ENCODE data around the gene COX10.

Gene COX10

GRCh38 chr17:14072881-14073280, 3.6 kb downstream of the COX10 start:
- DNase-seq: no peak

GRCh38 chr17:14078027-14078426, 8.7 kb downstream of the COX10 start:
- no peak for DNase-seq

GRCh38 chr17:14080847-14081251, 11.5 kb downstream of the COX10 start:
- DNase-seq: no peak

GRCh38 chr17:14082848-14083247, 13.5 kb downstream of the COX10 start:
- DNase-seq: no peak

GRCh38 chr17:14084955-14085354, 15.7 kb downstream of the COX10 start:
- no peak for DNase-seq

- no peak for DNase-seq
Measured at GRCh38 chr17:14086189-14086588, 16.9 kb downstream of the COX10 start.

- no peak for DNase-seq
Measured at GRCh38 chr17:14089179-14089578, 19.9 kb downstream of the COX10 start.

GRCh38 chr17:14091367-14091766, 22.1 kb downstream of the COX10 start:
- DNase-seq: no peak

- DNase-seq: no peak
Measured at GRCh38 chr17:14092808-14093207, 23.5 kb downstream of the COX10 start.

GRCh38 chr17:14094676-14095601, 25.6 kb downstream of the COX10 start:
- DNase-seq: no peak

- DNase-seq: no peak
Measured at GRCh38 chr17:14095631-14096030, 26.3 kb downstream of the COX10 start.

GRCh38 chr17:14098246-14098645, 28.9 kb downstream of the COX10 start:
- DNase-seq: no peak

GRCh38 chr17:14101976-14102375, 32.7 kb downstream of the COX10 start:
- no peak for DNase-seq

GRCh38 chr17:14103836-14104235, 34.5 kb downstream of the COX10 start:
- DNase-seq: no peak

GRCh38 chr17:14104734-14105133, 35.4 kb downstream of the COX10 start:
- no peak for DNase-seq

GRCh38 chr17:14107889-14108288, 38.6 kb downstream of the COX10 start:
- no peak for DNase-seq

GRCh38 chr17:14112407-14112806, 43.1 kb downstream of the COX10 start:
- no peak for DNase-seq

GRCh38 chr17:14113137-14113536, 43.8 kb downstream of the COX10 start:
- DNase-seq: no peak

- no peak for DNase-seq
Measured at GRCh38 chr17:14116263-14117024, 47.1 kb downstream of the COX10 start.

- no peak for DNase-seq
Measured at GRCh38 chr17:14118951-14119350, 49.6 kb downstream of the COX10 start.

- no peak for DNase-seq
Measured at GRCh38 chr17:14119546-14119945, 50.2 kb downstream of the COX10 start.

- no peak for DNase-seq
Measured at GRCh38 chr17:14121952-14122351, 52.6 kb downstream of the COX10 start.

- no peak for DNase-seq
Measured at GRCh38 chr17:14123619-14124278, 54.4 kb downstream of the COX10 start.

- no peak for DNase-seq
Measured at GRCh38 chr17:14124854-14125253, 55.5 kb downstream of the COX10 start.
